ENCODE data around the gene NF2. TPM values are rescaled to one million over a fixed set of nuclear protein-coding genes. Genes with fewer than 3 reads are reported as not detected.

Gene NF2
- total and polyA plus RNA-seq, 3 experiments from 2014 or later = 21.4 to 53.3 (median 51.6) TPM

- CTCF ChIA-PET = no interaction called here
These were observed 141.5 kb downstream of the NF2 start for GRCh38 chr22:29744902-29745301.

DNA sequence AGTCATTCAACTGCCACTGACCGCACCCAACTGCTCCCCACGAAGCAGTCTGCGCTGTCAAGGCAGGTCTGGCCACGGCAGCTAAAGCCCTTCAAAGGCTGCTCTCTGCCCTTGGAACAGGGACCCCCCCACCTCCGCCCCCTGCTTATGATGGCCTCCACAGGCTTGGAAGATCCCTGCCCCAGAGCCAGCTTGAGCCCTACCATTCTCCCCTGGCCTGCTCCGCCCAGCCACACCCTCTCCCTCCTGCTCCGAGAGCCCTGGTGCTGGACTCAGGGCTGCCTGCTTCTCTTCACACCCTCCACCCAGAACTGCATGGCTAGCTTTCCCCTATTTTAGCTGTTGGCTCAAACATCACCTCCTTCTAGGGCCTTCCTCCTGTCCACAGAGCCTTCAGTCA is 144.4 kb downstream of the NF2 start:
- H3K27me3 ChIP-seq (ENCODE audit: insufficient read depth, low read length, poor library complexity, severe bottlenecking) = no peaks in the 10 kb centered on the region
- Mint-ChIP-seq H3K9me3 (no peaks in the 10 kb centered on the region), H3K27ac (peak overlapping the region in 1 of 8 donors; percentile 31), H3K4me1 (peaks cover 19 to 26% (median 21%) of the 10 kb centered on the region in 3 donors), H3K36me3 (peaks cover 9 to 54% (median 9%) of the 10 kb centered on the region in 3 donors), H3K27me3 (no peaks in the 10 kb centered on the region), H3K4me3 (no peak overlapping the region)
- peaks cover 12% of the 10 kb centered on the region for H3K4me1 ChIP-seq (ENCODE audit: insufficient read depth, low read length)
- peaks cover 9% of the 10 kb centered on the region for H3K36me3 ChIP-seq (ENCODE audit: insufficient read depth, low read length)
- H3K27ac ChIP-seq (ENCODE audit: low read depth, low read length) = no peak overlapping the region
- no peak overlapping the region for H3K4me3 ChIP-seq (ENCODE audit: low read length)
- DNase-seq = no peak
- ChIA-PET POLR2A (no interaction called here), CTCF (no interaction called here)
- no peaks in the 10 kb centered on the region for H3K9me3 ChIP-seq (ENCODE audit: low read length)

More at GRCh38 chr22:29744902-29745301, 141.5 kb downstream of the NF2 start:
- Histone ChIP-seq H3K27me3 (ENCODE audit: insufficient read depth, low read length, poor library complexity, severe bottlenecking) (no peaks in the 10 kb centered on the region), H3K36me3 (ENCODE audit: insufficient read depth, low read length) (peaks cover 9% of the 10 kb centered on the region), H3K4me1 (ENCODE audit: insufficient read depth, low read length) (no peaks in the 10 kb centered on the region), H3K9me3 (ENCODE audit: low read length) (no peaks in the 10 kb centered on the region), H3K4me3 (ENCODE audit: low read length) (no peak overlapping the region), H3K27ac (ENCODE audit: low read depth, low read length) (no peak overlapping the region)
- H3K4me1 Mint-ChIP-seq = peaks cover 0 to 4% (median 2%) of the 10 kb centered on the region in 3 donors
- no peak overlapping the region for H3K4me3 Mint-ChIP-seq
- POLR2A ChIA-PET = no interaction called here
- no peak overlapping the region for H3K27ac Mint-ChIP-seq
- peaks cover 9 to 73% (median 12%) of the 10 kb centered on the region in 3 donors for H3K36me3 Mint-ChIP-seq
- no peak for DNase-seq
- no peaks in the 10 kb centered on the region for H3K27me3 Mint-ChIP-seq
- no peaks in the 10 kb centered on the region for H3K9me3 Mint-ChIP-seq

Other genes with a start within 250 kb of the NF2 start
- 10 to 100 TPM; 75.0 to 75.1 TPM for gene AP1B1, start 215.1 kb upstream of the NF2 start, total RNA-seq
- 22.9 TPM for gene AP1B1, start 215.1 kb upstream of the NF2 start, polyA plus RNA-seq
- gene RFPL1, start 165.1 kb upstream of the NF2 start, total RNA-seq = not detected
- gene RFPL1, start 165.1 kb upstream of the NF2 start, polyA plus RNA-seq = not detected
- gene NEFH, start 123.4 kb upstream of the NF2 start, total RNA-seq = 1 to 10 TPM; 6.3 to 7.1 TPM
- gene NEFH, start 123.4 kb upstream of the NF2 start, polyA plus RNA-seq = 1.6 TPM
- 10 to 100 TPM; 62.6 to 64.1 TPM for gene THOC5, start 49.9 kb upstream of the NF2 start, total RNA-seq
- 28.5 TPM for gene THOC5, start 49.9 kb upstream of the NF2 start, polyA plus RNA-seq
- 10 to 100 TPM; 39.6 to 40.3 TPM for gene NIPSNAP1, start 22.5 kb upstream of the NF2 start, total RNA-seq
- 52.3 TPM for gene NIPSNAP1, start 22.5 kb upstream of the NF2 start, polyA plus RNA-seq
- gene CABP7, start 116.4 kb downstream of the NF2 start, total RNA-seq = under 1 TPM in 1 of 2 experiments, not detected in 1; 0.07 TPM
- not detected for gene CABP7, start 116.4 kb downstream of the NF2 start, polyA plus RNA-seq
- 10 to 100 TPM; 24.7 to 25.2 TPM for gene ZMAT5, start 163.4 kb downstream of the NF2 start, total RNA-seq
- 46.9 TPM for gene ZMAT5, start 163.4 kb downstream of the NF2 start, polyA plus RNA-seq
- 100 to 1,000 TPM; 114 to 121 TPM for gene UQCR10, start 163.7 kb downstream of the NF2 start, total RNA-seq
- gene UQCR10, start 163.7 kb downstream of the NF2 start, polyA plus RNA-seq = 307 TPM
- 10 to 100 TPM; 81.1 to 84.5 TPM for gene ASCC2, start 234.6 kb downstream of the NF2 start, total RNA-seq
- 60.0 TPM for gene ASCC2, start 234.6 kb downstream of the NF2 start, polyA plus RNA-seq